ENCODE data around the gene CAB39.

DNA sequence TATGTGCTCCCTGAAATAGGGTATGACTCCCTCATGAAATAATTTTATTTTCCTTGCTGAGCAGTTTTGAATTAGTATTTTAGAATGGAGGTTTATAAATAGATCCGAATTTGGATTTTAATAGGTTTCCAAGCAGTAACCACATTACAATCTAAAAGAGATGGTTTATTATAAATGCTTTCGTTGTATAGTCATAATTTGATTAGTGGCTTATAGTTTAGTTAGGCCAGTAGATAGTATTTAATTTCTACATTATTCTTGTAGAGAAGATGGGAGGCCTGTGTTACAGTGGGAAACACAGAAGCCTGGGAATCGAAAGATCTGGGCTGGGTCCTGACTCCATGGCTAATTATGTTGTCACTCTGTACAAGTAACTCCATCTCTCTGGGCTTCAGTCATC lies 6.7 kb downstream of the CAB39 start:
- TF ChIP-seq, protein P1, sequence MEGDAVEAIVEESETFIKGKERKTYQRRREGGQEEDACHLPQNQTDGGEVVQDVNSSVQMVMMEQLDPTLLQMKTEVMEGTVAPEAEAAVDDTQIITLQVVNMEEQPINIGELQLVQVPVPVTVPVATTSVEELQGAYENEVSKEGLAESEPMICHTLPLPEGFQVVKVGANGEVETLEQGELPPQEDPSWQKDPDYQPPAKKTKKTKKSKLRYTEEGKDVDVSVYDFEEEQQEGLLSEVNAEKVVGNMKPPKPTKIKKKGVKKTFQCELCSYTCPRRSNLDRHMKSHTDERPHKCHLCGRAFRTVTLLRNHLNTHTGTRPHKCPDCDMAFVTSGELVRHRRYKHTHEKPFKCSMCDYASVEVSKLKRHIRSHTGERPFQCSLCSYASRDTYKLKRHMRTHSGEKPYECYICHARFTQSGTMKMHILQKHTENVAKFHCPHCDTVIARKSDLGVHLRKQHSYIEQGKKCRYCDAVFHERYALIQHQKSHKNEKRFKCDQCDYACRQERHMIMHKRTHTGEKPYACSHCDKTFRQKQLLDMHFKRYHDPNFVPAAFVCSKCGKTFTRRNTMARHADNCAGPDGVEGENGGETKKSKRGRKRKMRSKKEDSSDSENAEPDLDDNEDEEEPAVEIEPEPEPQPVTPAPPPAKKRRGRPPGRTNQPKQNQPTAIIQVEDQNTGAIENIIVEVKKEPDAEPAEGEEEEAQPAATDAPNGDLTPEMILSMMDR (IDR thresholded peaks at IDR 0.05): no peak
- TF ChIP-seq POLR2A (IDR thresholded peaks at IDR 0.05): no peak
